Measurements from ENCODE around the gene RFX2. TPM values are rescaled to one million over a fixed set of nuclear protein-coding genes. Genes with fewer than 3 reads are reported as not detected.
A peak's percentile ranks its signal among the peaks of the same experiment; 100 is the strongest.
"Not testable (repeated sequence)": the region's sequence is repeated elsewhere in the genome, so short reads cannot be mapped to it uniquely, and the experiment has no call there.

RFX2 gene
- total and polyA plus RNA-seq, 9 donors, result 5.2 to 17.6 (median 9.4) TPM

DNA sequence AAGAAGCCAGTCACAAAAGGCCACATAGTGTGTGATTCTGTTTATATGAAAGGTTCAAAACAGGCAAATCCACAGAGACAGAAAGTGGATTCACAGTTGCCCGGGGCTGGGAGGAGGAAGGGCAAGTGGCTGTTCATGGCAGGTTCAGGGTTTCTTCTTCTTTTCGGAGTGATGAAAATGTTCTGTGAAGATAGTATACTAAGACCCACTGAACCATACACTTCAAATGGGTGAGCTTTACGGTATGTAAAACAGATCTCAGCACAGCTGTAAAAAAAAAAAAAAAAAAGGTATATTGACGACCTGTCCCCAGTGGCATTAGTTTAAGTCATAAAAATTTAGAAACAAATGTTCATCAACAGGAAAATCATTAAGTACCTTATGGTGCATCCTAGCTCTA lies 32.2 kb downstream of the RFX2 start:
- DNase-seq, result no peak
- Histone ChIP-seq H3K27ac (ENCODE audit: low read length) (no peak overlapping the region), H3K4me1 (ENCODE audit: control insufficient read depth, insufficient read depth, low read length) (peaks cover 11% of the 10 kb centered on the region), H3K27me3 (ENCODE audit: control insufficient read depth, insufficient read depth, low read length) (no peaks in the 10 kb centered on the region), H3K4me3 (ENCODE audit: low read length) (no peak overlapping the region), H3K36me3 (ENCODE audit: control insufficient read depth, insufficient read depth, low read length) (no peaks in the 10 kb centered on the region), H3K9me3 (replicated peaks; ENCODE audit: control insufficient read depth, low read depth, low read length) (no peaks in the 10 kb centered on the region)
- no CpG with 5 or more reads among the region's 4 CpGs for WGBS (ENCODE audit: insufficient coverage)

DNA sequence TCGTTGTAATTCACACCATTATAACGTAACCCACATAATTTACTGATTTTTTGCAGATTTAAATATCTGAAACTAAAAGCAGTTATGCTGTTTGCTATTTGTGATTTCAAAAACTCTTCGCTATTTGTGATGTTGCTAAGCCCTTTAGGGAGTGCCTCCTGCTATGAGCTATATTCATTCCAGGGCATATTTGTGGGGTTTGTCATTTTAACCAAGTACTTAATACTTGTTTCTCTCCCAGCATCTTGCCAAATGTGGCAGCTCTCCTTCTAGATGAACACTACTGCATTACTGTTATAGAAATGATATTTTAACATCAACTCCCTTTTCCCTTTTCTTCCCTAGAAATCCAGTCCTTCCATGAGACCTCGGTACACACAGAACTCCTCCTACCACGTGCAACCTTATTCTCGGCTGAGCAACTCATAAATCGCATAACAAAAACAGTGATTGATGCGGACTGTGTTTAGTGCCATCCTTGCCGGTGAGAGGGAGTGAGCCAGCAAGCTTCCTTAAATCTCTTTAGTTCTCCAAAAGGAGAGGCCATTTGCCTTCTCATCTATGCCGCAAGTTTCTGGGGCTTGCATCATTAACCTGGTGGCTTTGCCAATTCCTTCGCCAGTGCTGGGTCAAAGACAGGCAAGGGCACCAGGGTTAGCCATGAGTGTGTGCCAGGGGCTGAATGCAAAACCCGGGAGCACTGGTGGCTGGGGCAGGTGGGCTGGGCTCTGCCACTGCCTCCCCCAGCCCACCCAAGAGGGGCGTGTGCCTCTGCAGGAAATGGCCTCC lies 33.4 kb downstream of the RFX2 start:
- peaks cover 13% of the 10 kb centered on the region for H3K4me1 ChIP-seq (ENCODE audit: control insufficient read depth, insufficient read depth, low read length)
- no peaks in the 10 kb centered on the region for H3K9me3 ChIP-seq (replicated peaks; ENCODE audit: control insufficient read depth, low read depth, low read length)
- no peaks in the 10 kb centered on the region for H3K36me3 ChIP-seq (ENCODE audit: control insufficient read depth, insufficient read depth, low read length)
- 39% methylated on average over 8 of the region's 13 CpGs for WGBS (ENCODE audit: insufficient coverage)
- peak overlapping the region; percentile 49 for H3K27ac ChIP-seq (ENCODE audit: low read length)
- no peaks in the 10 kb centered on the region for H3K27me3 ChIP-seq (ENCODE audit: control insufficient read depth, insufficient read depth, low read length)
- no peak overlapping the region for H3K4me3 ChIP-seq (ENCODE audit: low read length)
- DNase-seq, result peak; percentile 72

DNA sequence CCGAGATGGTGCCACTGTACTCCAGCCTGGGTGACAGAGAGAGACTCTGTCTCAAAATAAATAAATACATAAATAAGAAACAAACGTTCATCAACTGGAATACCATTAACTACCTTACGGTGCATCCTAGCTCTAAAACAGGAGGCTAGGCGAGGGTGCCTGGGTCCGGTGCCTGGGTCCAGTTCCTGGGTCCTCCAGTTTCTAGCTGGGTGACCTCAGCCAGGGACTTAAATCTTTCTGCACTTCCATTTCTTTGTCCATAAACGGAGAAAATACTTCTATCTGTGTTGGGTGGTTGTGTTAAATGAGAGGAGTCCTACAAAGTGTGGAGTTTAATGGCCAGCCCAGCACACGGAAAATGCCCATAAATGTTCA lies 34.0 kb downstream of the RFX2 start:
- Histone ChIP-seq H3K4me3 (ENCODE audit: low read length) (no peak overlapping the region), H3K9me3 (replicated peaks; ENCODE audit: control insufficient read depth, low read depth, low read length) (no peaks in the 10 kb centered on the region), H3K27ac (ENCODE audit: low read length) (peak overlapping the region; percentile 49), H3K36me3 (ENCODE audit: control insufficient read depth, insufficient read depth, low read length) (no peaks in the 10 kb centered on the region), H3K4me1 (ENCODE audit: control insufficient read depth, insufficient read depth, low read length) (peaks cover 13% of the 10 kb centered on the region), H3K27me3 (ENCODE audit: control insufficient read depth, insufficient read depth, low read length) (no peaks in the 10 kb centered on the region)
- WGBS (ENCODE audit: insufficient coverage), result 93% methylated on average over 3 of the region's 7 CpGs
- no peak for DNase-seq

DNA sequence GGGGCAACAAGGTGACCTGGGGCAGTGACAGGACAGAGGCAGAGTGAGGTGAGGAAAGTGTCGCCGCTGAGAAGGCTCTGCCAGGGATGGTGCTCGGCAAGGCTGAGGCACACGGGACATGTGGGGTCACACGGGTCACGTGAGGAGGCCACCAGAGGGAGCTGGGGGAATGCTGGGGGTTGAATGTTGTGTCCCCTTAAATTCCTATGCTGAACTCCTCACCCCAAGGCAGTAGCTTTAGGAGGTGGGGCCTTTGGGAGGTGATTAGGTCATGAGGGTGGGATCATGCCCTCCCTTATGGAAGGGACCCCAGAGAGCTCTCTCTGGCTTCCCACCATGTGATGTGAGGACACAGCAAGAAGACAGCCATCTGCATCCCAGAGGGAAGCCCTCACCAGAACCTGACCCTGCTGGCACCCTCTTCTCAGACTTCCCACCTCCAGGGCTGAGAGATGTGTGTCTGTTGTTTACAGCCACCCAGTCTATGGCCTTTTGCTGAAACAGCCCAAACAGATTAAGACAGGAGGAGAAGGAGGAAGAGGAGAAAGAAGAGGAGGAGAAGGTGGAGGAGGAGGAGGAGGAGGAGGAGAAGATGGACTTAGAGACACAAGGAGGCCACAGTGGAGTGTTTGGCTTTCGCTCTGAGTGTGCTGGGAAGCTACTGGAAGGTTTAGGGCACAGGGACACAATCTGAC lies 35.4 kb downstream of the RFX2 start:
- no peak for DNase-seq
- Histone ChIP-seq H3K36me3 (ENCODE audit: control insufficient read depth, insufficient read depth, low read length) (no peaks in the 10 kb centered on the region), H3K27me3 (ENCODE audit: control insufficient read depth, insufficient read depth, low read length) (no peaks in the 10 kb centered on the region), H3K9me3 (replicated peaks; ENCODE audit: control insufficient read depth, low read depth, low read length) (no peaks in the 10 kb centered on the region), H3K4me1 (ENCODE audit: control insufficient read depth, insufficient read depth, low read length) (peaks cover 15% of the 10 kb centered on the region), H3K4me3 (ENCODE audit: low read length) (no peak overlapping the region), H3K27ac (ENCODE audit: low read length) (no peak overlapping the region)
- WGBS (ENCODE audit: insufficient coverage), result 78% methylated on average over 4 of the region's 7 CpGs

DNA sequence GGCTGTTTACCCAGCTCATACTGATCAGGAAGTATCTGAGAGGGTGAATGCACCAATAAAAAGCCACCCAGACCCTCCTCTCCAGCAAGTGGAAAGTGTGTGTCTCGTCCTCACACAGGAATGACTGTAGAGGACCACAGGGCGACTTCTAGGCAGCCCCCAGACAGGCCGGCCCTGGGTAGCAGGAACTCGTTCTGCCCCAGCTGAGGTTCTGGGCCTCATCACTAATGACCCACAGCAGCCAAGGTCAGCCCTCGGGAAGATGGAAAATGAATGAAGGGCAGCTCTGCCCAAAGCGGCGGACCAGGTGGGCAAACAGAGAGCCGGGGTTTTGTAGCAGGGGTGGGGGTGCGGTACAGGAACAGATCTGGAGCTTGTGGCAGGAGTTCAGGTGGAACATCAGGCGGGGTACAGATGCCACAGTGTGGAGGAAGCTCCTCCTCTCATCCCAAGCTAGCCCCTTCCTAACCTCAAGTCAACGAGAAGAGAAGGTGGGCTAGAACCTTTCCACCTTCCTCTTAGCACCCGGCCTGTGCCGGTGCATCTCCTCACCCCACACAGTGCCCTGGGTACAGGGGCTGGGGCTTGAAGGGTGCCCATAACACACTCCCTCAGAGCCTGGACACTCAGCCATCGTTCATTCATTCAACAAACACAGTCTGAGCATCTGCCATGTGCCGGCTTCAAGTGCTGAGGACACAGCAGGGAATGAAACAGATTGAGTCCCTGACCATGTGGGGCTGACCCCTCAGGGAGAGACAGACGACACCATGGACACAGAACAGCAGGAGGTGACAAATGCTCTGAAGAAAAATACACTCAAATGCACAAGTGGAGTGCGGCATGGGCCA lies 36.2 kb downstream of the RFX2 start:
- WGBS (ENCODE audit: insufficient coverage), result 91% methylated on average over 14 of the region's 17 CpGs
- no peaks in the 10 kb centered on the region for H3K27me3 ChIP-seq (ENCODE audit: control insufficient read depth, insufficient read depth, low read length)
- H3K4me1 ChIP-seq (ENCODE audit: control insufficient read depth, insufficient read depth, low read length), result peaks cover 16% of the 10 kb centered on the region
- no peak overlapping the region for H3K27ac ChIP-seq (ENCODE audit: low read length)
- no peaks in the 10 kb centered on the region for H3K9me3 ChIP-seq (replicated peaks; ENCODE audit: control insufficient read depth, low read depth, low read length)
- no peak for DNase-seq
- H3K36me3 ChIP-seq (ENCODE audit: control insufficient read depth, insufficient read depth, low read length), result no peaks in the 10 kb centered on the region
- H3K4me3 ChIP-seq (ENCODE audit: low read length), result no peak overlapping the region

DNA sequence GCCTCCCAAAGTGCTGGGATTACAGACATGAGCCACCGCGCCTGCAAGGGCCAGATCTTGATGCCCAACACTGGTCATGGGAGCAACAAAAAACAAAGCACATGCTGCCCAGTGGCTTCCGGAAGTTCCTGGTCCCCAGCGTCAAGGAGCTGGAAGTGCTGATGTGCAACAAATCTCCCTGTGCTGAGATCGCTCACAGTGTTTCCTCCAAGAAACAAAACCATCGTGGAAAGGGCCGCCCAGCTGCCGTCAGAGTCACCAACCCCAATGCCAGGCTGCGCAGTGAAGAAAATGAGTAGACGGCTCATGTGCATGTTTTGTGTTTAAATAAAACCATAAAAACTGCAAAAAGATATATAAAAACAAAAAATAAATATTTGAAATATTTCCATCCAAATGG lies 37.1 kb downstream of the RFX2 start:
- 64% methylated on average over 4 of the region's 10 CpGs for WGBS (ENCODE audit: insufficient coverage)
- H3K36me3 ChIP-seq (ENCODE audit: control insufficient read depth, insufficient read depth, low read length); H3K9me3 ChIP-seq (replicated peaks; ENCODE audit: control insufficient read depth, low read depth, low read length); H3K27me3 ChIP-seq (ENCODE audit: control insufficient read depth, insufficient read depth, low read length); H3K4me3 ChIP-seq (ENCODE audit: low read length); H3K27ac ChIP-seq (ENCODE audit: low read length); DNase-seq: not testable (repeated sequence)
- H3K4me1 ChIP-seq (ENCODE audit: control insufficient read depth, insufficient read depth, low read length), result peaks cover 25% of the 10 kb centered on the region

DNA sequence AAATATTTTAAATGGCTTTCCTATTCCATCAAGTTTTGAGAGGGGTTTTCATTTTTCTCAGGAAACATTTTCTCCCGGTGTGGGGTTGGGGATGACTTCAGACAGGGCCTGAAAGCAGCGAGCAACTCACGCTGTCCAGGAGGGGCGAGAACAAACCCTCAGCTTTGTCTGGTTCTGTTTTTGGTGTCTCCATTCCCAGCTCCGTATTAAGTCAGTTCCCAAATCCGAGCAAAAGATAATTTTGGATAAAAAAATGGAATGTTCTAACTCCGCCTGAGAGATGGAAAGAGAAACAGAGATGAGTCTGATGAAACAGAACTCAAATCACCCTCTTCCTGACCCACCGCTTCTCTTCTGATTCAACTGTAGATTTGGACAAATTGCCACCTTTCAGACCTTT lies 38.4 kb downstream of the RFX2 start:
- 57% methylated on average over 1 of the region's 8 CpGs for WGBS (ENCODE audit: insufficient coverage)
- Histone ChIP-seq H3K27me3 (ENCODE audit: control insufficient read depth, insufficient read depth, low read length) (no peaks in the 10 kb centered on the region), H3K36me3 (ENCODE audit: control insufficient read depth, insufficient read depth, low read length) (no peaks in the 10 kb centered on the region), H3K4me3 (ENCODE audit: low read length) (no peak overlapping the region), H3K9me3 (replicated peaks; ENCODE audit: control insufficient read depth, low read depth, low read length) (no peaks in the 10 kb centered on the region), H3K27ac (ENCODE audit: low read length) (peak overlapping the region; percentile 73), H3K4me1 (ENCODE audit: control insufficient read depth, insufficient read depth, low read length) (peaks cover 33% of the 10 kb centered on the region)
- peak; percentile 58 for DNase-seq

DNA sequence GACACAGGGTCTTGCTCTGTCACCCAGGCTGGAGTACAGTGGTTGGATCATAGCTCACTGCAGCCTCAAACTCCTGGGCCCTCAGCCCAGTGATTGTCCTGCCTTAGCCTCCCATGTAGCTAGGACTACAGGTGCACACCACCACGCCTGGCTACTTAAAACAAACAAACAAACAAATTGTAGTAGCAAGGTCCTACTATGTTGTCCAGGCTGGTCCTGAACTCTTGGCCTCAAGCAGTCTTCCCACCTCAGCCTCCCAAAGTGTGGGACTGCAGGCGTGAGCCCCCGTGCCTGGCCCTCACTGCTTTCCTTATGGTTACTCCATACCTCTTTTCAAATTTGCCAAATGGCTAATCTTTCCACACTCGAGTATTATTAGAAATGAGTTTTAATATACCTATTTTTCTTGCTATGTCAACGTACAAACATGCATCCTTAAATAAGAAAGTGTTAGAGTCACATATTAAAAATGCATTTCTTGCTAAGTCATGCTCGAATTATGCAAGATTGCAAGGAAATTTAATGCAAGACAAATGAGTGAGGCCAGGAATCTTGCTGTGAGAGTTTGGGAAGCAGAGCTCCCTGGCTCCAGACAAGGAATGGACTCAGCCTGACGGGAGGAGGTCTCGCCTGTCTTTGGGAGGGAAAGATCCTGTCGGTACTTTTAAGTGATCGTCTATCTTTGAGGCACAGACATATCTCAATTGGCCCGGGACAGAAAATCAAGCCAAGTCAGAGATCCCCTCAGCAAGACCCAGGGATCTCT lies 39.4 kb downstream of the RFX2 start:
- Histone ChIP-seq H3K27me3 (ENCODE audit: control insufficient read depth, insufficient read depth, low read length) (no peaks in the 10 kb centered on the region), H3K4me1 (ENCODE audit: control insufficient read depth, insufficient read depth, low read length) (peaks cover 41% of the 10 kb centered on the region), H3K36me3 (ENCODE audit: control insufficient read depth, insufficient read depth, low read length) (no peaks in the 10 kb centered on the region), H3K9me3 (replicated peaks; ENCODE audit: control insufficient read depth, low read depth, low read length) (no peaks in the 10 kb centered on the region), H3K27ac (ENCODE audit: low read length) (peak overlapping the region; percentile 73), H3K4me3 (ENCODE audit: low read length) (no peak overlapping the region)
- 30% methylated on average over 4 of the region's 11 CpGs for WGBS (ENCODE audit: insufficient coverage)
- peak; percentile 82 for DNase-seq

DNA sequence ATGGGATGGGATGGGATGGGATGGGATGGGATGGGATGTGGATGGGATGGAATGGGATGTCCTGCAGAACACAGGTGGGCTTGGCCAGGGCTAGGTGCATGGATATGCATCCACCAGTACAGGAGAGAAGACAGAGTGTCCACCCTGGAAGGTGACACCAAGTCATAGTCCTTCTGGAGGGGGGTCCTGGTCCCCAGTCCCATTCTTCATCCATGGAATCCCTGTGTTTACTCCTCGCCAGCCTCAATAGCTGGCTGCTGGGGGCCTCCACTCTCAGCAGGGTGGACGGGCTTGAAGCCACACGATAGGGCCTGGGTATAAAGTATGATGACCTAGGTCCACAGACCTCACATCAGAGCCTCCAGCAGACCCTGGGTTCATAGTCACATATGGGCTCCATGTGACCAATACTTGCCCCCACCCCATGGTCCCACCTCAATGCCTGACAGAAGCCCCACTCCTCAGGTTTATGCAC lies 40.1 kb downstream of the RFX2 start:
- Histone ChIP-seq H3K27ac (ENCODE audit: low read length) (peak overlapping the region; percentile 53), H3K36me3 (ENCODE audit: control insufficient read depth, insufficient read depth, low read length) (no peaks in the 10 kb centered on the region), H3K27me3 (ENCODE audit: control insufficient read depth, insufficient read depth, low read length) (no peaks in the 10 kb centered on the region), H3K4me1 (ENCODE audit: control insufficient read depth, insufficient read depth, low read length) (peaks cover 47% of the 10 kb centered on the region), H3K4me3 (ENCODE audit: low read length) (no peak overlapping the region), H3K9me3 (replicated peaks; ENCODE audit: control insufficient read depth, low read depth, low read length) (no peaks in the 10 kb centered on the region)
- no peak for DNase-seq
- no CpG with 5 or more reads among the region's 3 CpGs for WGBS (ENCODE audit: insufficient coverage)
